GM21529 (cell line): ENCODE results near the gene PSMB7.
"Not testable (repeated sequence)": the region's sequence is repeated elsewhere in the genome, so short reads cannot be mapped to it uniquely, and the experiment has no call there.

Experiments used
- ATAC-seq: cut with Tn5 transposase; IDR thresholded peaks from one replicate; pipeline ENCODE4 v1.9.1; 2021; ENCODE audit not compliant: unreplicated experiment

The PSMB7 gene

GRCh38 chr9:124443625-124444024 is 28.4 kb upstream of the PSMB7 start:
- ATAC-seq = no peak

GRCh38 chr9:124442826-124443225 is 27.6 kb upstream of the PSMB7 start:
- no peak for ATAC-seq

DNA sequence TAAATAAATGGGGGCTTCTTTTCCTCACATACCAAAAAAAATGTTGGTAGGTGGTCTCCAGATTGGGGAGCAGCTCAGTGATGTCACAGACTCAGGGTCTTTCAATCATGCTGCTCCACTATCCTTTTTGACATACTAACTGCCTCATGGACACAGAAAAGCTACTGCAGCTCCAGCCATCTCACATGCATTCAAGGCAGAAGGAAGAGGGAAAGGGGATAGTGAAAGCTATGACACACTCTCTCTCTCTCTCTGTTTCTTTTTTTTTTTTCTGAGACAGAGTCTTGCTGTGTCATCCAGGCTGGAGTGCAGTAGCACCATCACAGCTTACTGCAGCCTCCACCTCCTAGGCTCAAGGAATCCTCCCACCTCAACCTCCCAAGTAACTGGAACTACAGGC is 27.1 kb upstream of the PSMB7 start:
- ATAC-seq = no peak

- ATAC-seq = no peak
Measured at GRCh38 chr9:124441291-124441690, 26.0 kb upstream of the PSMB7 start.

GRCh38 chr9:124440786-124441185 is 25.5 kb upstream of the PSMB7 start:
- ATAC-seq = no peak

DNA sequence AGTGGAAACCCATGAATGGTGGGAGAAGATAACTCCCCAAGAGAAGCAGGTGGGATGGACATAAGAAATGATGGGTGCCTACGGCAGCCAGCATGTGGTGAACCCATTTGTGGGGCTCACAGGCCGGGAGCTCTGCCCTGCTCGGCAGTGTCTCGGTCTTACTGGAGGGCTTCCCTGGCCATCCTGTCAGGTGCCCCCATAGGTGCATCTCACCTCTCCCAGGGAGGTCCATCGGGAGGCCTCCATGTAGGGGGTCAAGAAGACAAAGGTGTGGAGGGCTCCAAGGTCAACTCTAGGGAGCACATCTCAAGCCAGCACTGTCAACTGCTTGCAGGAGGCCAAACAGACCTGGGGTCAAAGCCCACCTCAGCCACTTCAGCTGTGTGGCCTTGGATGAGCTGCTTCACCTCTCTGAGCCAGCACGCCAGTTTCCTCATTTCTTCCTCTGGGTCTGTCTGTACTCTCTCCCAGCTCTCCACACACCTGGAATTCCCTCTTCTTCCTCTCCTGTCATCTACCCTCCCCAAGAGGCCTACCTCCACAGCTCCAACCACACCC is 24.5 kb upstream of the PSMB7 start:
- no peak for ATAC-seq

DNA sequence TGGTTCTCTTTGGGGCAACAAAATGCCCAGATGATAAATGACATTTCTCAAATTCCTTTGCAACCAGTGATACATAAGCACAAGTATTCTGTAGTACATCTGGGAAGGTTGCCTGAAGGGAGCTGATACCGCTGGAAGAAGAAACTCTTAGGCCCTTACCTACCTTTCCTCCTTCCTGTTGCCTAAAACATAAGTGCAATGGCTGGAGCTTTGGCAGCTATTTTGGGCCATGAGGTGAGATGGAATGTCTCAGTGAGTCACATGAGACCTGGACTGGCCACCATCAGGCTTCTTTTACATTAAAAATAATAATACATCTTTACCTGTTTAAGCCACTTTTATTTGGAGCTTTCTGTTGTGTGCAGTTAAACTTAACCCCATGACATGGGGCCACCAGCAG is 23.8 kb upstream of the PSMB7 start:
- ATAC-seq = no peak

- ATAC-seq = no peak
Measured at GRCh38 chr9:124438091-124438490, 22.8 kb upstream of the PSMB7 start.

DNA sequence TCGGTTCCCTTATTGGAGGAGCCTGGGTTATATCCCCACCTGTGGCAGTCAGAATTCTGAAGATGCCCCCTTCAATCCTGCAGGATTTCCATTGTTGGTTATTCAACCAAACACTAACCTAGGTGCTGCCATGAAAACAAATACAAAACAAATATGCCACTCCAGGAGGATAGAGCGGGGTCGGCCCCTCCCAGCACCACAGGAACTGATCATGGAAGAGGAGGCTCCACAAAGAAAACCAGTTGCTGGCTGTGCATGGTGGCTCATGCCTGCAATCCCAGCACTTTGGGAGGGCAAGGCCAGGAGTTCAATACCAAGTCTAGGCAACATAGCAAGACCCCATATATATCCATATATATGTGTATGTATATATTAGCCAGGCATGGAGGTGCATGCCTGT is 21.8 kb upstream of the PSMB7 start:
- ATAC-seq = no peak

DNA sequence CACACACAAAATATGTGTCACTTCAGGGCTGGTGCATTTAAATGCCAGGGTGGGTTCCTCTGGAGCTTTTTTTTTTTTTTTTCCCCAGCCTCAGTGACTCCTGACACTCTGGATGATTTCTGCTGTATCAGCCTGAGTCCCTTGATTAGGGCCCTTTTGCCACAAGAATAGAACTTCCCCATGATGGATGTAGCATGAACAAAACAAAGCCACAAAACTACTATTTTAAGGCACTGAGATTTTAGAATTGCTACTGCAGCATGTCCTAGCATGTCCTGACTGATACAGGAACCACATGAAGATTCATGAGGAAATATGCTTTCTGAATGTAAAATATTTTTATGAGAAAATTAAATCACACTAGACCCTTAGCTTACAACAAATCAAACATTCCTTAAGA is 21.1 kb upstream of the PSMB7 start:
- ATAC-seq = no peak

DNA sequence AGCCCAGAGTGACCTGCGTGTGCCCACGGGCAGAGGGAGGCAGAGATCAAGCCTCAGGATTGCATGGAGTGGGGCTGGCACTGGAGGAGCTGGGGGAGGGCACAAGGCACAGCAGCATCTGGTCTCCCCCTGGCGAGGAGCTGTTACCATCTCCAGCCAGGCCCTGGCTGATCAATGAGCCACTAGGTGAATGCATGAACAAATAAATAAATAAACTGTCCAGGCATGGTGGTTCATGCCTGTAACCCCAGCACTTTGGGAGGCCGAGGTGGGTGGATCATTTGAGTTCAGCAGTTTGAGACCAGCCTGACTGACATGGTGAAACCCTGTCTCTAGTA is 14.3 kb upstream of the PSMB7 start:
- ATAC-seq = no peak

- no peak for ATAC-seq
Measured at GRCh38 chr9:124428751-124429529, 13.7 kb upstream of the PSMB7 start.

DNA sequence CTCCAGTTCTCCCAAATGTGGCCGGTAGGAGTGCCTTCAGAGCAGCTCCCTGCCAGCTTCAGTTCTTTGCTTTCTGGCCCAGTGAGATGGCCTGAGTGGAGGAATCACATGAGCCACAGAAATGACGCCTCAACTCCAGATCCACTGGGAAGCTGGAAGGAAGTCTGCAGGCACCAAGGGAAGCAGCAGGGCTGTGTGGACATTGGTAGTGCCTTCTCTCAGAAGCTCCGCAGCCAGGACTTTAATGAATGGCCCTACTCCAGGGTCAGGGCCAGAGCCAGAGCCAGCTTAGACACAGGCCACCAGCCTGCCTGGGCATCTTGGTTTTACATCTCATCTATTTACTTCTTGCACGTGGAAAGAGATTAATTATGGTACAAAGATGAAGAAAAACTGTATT is 12.0 kb upstream of the PSMB7 start:
- ATAC-seq = no peak

- ATAC-seq = no peak
Measured at GRCh38 chr9:124426361-124426760, 11.1 kb upstream of the PSMB7 start.

DNA sequence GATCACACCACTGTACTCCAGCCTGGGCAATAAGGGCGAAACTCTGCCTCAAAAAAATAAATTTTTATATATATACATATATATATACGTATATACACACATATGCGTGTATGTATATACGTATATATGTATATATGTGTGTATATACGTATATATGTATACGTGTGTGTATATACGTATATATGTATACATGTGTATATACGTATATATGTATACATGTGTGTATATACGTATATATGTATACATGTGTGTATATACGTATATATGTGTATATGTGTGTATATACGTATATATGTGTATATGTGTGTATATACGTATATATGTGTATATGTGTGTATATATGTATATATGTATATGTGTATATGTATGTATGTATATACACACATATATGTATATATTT is 10.5 kb upstream of the PSMB7 start:
- ATAC-seq = not testable (repeated sequence)

- no peak for ATAC-seq
Measured at GRCh38 chr9:124423591-124423990, 8.3 kb upstream of the PSMB7 start.

GRCh38 chr9:124423155-124423554 is 7.9 kb upstream of the PSMB7 start:
- no peak for ATAC-seq

DNA sequence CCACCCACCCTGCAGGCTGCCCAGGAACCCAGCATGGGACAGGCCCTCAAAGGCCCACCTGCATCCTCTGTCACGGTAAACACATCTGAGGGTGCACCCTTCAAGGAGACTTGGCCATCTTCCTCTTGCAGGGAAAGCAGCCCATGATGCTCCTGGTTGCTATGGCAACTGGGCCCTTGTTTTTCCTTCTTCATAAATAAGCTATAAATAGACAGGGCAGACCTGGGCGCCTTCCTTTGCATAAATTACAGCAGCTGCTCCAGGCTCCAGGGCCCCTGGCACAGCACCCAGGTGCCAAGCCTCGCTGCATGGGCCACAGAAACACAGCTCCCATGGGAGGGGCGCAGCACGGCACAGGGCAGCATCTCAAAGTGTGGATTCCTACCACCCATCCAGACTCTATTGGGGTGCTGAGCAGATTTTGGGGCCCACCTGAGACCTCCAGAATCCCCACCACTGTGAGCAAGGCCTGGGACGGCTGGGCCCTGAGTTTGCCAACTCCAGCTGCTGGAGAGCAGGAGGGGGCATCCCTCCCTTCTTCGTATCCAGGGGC is 5.8 kb upstream of the PSMB7 start:
- ATAC-seq = no peak

GRCh38 chr9:124419832-124420489 is 4.7 kb upstream of the PSMB7 start:
- no peak for ATAC-seq

DNA sequence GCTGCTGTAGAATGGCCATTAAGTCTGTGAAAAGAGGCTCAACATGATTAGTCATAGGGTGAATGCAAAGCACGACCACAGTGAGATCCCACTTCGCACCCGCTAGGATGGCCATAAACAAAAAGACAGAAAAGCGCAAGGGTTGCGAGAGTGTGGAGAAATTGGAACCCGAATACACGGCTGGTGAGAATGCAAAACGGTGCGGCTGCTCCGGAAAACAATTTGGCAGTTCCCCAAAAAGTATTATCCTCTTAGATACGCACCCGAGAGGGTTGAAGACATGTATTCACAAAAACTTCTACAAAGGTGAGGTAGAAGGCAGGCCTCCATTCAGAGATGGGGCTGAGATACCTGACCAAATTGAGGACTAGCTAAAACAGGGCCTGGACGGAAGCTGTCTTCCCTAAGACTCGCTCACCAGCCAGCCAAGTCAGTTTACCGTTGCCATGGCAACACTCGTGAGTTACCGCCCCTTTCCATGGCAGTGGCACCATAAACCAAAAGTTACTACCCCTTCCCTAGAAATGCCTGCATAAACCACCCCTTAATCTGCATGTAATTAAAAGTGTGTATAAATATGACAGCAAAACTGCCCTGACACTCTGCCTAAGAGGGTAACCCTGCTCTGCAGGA is 726 bp upstream of the PSMB7 start:
- no peak for ATAC-seq

DNA sequence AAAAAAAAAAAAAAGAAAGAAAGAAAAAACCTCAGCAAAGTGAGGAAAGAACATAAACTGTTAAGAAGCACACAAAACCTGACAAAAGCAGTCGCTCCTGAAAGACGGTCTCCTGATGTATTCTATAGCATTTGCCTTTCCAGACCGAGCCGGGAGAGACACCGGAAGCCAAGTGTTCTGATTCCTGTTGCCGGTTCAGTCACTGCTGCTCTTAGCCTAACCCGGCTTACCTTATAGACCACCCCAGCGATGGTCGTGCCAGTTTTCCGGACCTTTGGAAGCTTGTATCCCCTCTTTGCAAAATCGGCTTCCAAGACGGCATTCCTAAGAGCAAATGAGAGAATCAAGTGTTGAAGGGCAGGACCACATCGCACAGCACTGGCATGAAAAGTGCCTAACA is 630 bp downstream of the PSMB7 start:
- no peak for ATAC-seq

DNA sequence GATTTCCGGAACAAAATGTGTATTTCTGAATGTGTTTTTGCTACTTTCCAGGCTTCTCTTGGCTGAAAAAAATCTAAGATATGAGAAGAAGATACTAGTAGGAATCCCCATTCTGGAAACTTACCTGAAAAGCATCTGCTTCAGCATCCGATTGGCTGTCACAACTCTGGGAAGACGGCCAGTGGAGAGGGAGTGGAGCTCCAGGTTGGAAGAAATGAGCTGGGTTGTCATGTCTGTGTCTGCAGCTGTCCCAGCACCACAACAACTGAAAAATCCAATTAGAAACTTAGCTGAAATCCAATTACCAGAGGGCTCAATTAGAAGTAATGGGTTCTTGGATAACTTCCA is 3.0 kb downstream of the PSMB7 start:
- ATAC-seq = no peak
